ENCODE measurements around the gene STAT5B.
"Not testable (repeated sequence)": the region's sequence is repeated elsewhere in the genome, so short reads cannot be mapped to it uniquely, and the experiment has no call there.

Gene STAT5B

GRCh38 chr17:42264366-42264765 lies 11.8 kb downstream of the STAT5B start:
- DNase-seq: not testable (repeated sequence)

- no peak for DNase-seq
Measured at GRCh38 chr17:42260318-42260717, 15.9 kb downstream of the STAT5B start.

GRCh38 chr17:42255445-42255844 lies 20.7 kb downstream of the STAT5B start:
- DNase-seq: no peak

- DNase-seq: no peak
Measured at GRCh38 chr17:42253578-42253977, 22.6 kb downstream of the STAT5B start.

- no peak for DNase-seq
Measured at GRCh38 chr17:42252597-42253550, 23.3 kb downstream of the STAT5B start.

GRCh38 chr17:42251115-42251514 lies 25.1 kb downstream of the STAT5B start:
- DNase-seq: peak; percentile 51

- DNase-seq: no peak
Measured at GRCh38 chr17:42249681-42250446, 26.3 kb downstream of the STAT5B start.

- peak; percentile 96 for DNase-seq
Measured at GRCh38 chr17:42248351-42249179, 27.6 kb downstream of the STAT5B start.

- DNase-seq: peak; percentile 58
Measured at GRCh38 chr17:42247734-42248133, 28.5 kb downstream of the STAT5B start.

- DNase-seq: no peak
Measured at GRCh38 chr17:42246515-42246914, 29.7 kb downstream of the STAT5B start.

GRCh38 chr17:42245183-42245582 lies 31.0 kb downstream of the STAT5B start:
- not testable (repeated sequence) for DNase-seq

GRCh38 chr17:42244116-42244515 lies 32.1 kb downstream of the STAT5B start:
- not testable (repeated sequence) for DNase-seq

- no peak for DNase-seq
Measured at GRCh38 chr17:42243493-42243982, 32.7 kb downstream of the STAT5B start.

GRCh38 chr17:42241871-42242270 lies 34.3 kb downstream of the STAT5B start:
- no peak for DNase-seq

- DNase-seq: peak; percentile 18
Measured at GRCh38 chr17:42240863-42241262, 35.3 kb downstream of the STAT5B start.

GRCh38 chr17:42240201-42240600 lies 36.0 kb downstream of the STAT5B start:
- no peak for DNase-seq

- not testable (repeated sequence) for DNase-seq
Measured at GRCh38 chr17:42239576-42239975, 36.6 kb downstream of the STAT5B start.

- DNase-seq: no peak
Measured at GRCh38 chr17:42236760-42237159, 39.4 kb downstream of the STAT5B start.

- DNase-seq: no peak
Measured at GRCh38 chr17:42233994-42234393, 42.2 kb downstream of the STAT5B start.

GRCh38 chr17:42233156-42233555 lies 43.0 kb downstream of the STAT5B start:
- no peak for DNase-seq

GRCh38 chr17:42230225-42230624 lies 46.0 kb downstream of the STAT5B start:
- DNase-seq: no peak

- no peak for DNase-seq
Measured at GRCh38 chr17:42227849-42228700, 48.1 kb downstream of the STAT5B start.
